Fibroblast of lung (primary cell): ENCODE measurements around the gene ALPK1.

Experiments used
- CTCF ChIP-seq, 2 donors: IDR thresholded peaks in 1 of 2; conservative IDR thresholded peaks in 1 of 2; 1 replicate in 1 of 2; 2 replicates in 1 of 2; pipeline ENCODE4 v1.5.1; 2011 to 2012; ENCODE audit warnings: low read length in 2 of 2, control low read depth in 1 of 2, inconsistent platforms in 1 of 2, low read depth in 1 of 2, mild to moderate bottlenecking in 1 of 2
- EZH2 ChIP-seq: IDR thresholded peaks from 2 replicates; pipeline ENCODE4 v1.5.1; 2012; ENCODE audit warnings: low read length, control low read depth, mild to moderate bottlenecking; ENCODE audit errors: missing control alignments

- no peak for TF ChIP-seq EZH2
- no peak for TF ChIP-seq CTCF (conservative IDR thresholded peaks at IDR 0.05 in 1 of 2, IDR thresholded peaks at IDR 0.05 in 1 of 2; ENCODE audit: low read depth in 1 of 2, low read length in 2 of 2)
These were observed 81.1 kb downstream of the ALPK1 start for GRCh38 chr4:112378243-112378620.
